SK-N-SH treated with all-trans-retinoic acid at 6 μM for 48 hours (cell line): ENCODE results near the gene LCLAT1.

ENCODE experiments used
- ATAC-seq: fragments of 200-7000 bp; cut with Tn5 transposase; 3 replicates; pipeline ENCODE4 v1.9.1; 2020; ENCODE audit warnings: mild to moderate bottlenecking, moderate library complexity
- ARNTL ChIP-seq: fragments of 450-650 bp; formaldehyde crosslinking; IDR thresholded peaks from 2 replicates; pipeline ENCODE4 v1.5.0; 2020; ENCODE audit warnings: low read depth, mild to moderate bottlenecking, moderate library complexity, borderline replicate concordance
- BACH2 ChIP-seq: fragments of 250-450 bp; sonication (Bioruptor Pico); IDR thresholded peaks from 2 replicates; pipeline ENCODE4 v1.9.0; 2021; ENCODE audit warnings: mild to moderate bottlenecking, borderline replicate concordance
- CSDC2 ChIP-seq: fragments of 250-450 bp; sonication (Bioruptor Pico); IDR thresholded peaks from 2 replicates; pipeline ENCODE4 v1.5.0; 2020; ENCODE audit warnings: mild to moderate bottlenecking, moderate library complexity
- ESRRG ChIP-seq: fragments of 250-450 bp; sonication (Bioruptor Pico); IDR thresholded peaks from 2 replicates; pipeline ENCODE4 v1.6.1; 2021; ENCODE audit warnings: mild to moderate bottlenecking
- ISL1 ChIP-seq: fragments of 250-450 bp; sonication (Bioruptor Pico); IDR thresholded peaks from 2 replicates; pipeline ENCODE4 v2.1.2; 2022; ENCODE audit warnings: mild to moderate bottlenecking, moderate library complexity
- OSR1 ChIP-seq: fragments of 250-450 bp; sonication (Bioruptor Pico); IDR thresholded peaks from 2 replicates; pipeline ENCODE4 v1.8.0; 2022; ENCODE audit warnings: moderate library complexity, mild to moderate bottlenecking, inconsistent platforms
- PPARA ChIP-seq: fragments of 250-450 bp; sonication (Bioruptor Pico); IDR thresholded peaks from 2 replicates; pipeline ENCODE4 v1.5.0; 2020; ENCODE audit warnings: mild to moderate bottlenecking, borderline replicate concordance
- RARB ChIP-seq: fragments of 250-450 bp; sonication (Bioruptor Pico); IDR thresholded peaks from 2 replicates; pipeline ENCODE4 v1.8.0; 2021; ENCODE audit warnings: mild to moderate bottlenecking, moderate library complexity
- SNAI2 ChIP-seq: fragments of 250-450 bp; sonication (Bioruptor Pico); IDR thresholded peaks from 2 replicates; pipeline ENCODE4 v1.5.0; 2020; ENCODE audit warnings: mild to moderate bottlenecking, moderate library complexity
- TCF4 ChIP-seq: fragments of 250-450 bp; sonication (Bioruptor Pico); IDR thresholded peaks from 2 replicates; pipeline ENCODE4 v1.8.0; 2021; ENCODE audit warnings: mild to moderate bottlenecking, moderate library complexity, borderline replicate concordance
- ZC3H10 ChIP-seq: fragments of 250-450 bp; sonication (Bioruptor Pico); IDR thresholded peaks from 2 replicates; pipeline ENCODE4 v1.5.1; 2021; ENCODE audit warnings: mild to moderate bottlenecking, moderate library complexity
- ZFP3 ChIP-seq: fragments of 250-450 bp; sonication (Bioruptor Pico); IDR thresholded peaks from 2 replicates; pipeline ENCODE4 v1.5.0; 2020; ENCODE audit warnings: mild to moderate bottlenecking, moderate library complexity
- ZFP30 ChIP-seq: fragments of 450-650 bp; formaldehyde crosslinking; IDR thresholded peaks from 2 replicates; pipeline ENCODE4 v1.5.0; 2022; ENCODE audit warnings: mild to moderate bottlenecking, moderate library complexity
- ZNF565 ChIP-seq: fragments of 450-650 bp; formaldehyde crosslinking; conservative IDR thresholded peaks from 2 replicates; pipeline ENCODE4 v1.5.0; 2020; ENCODE audit warnings: low read depth, mild to moderate bottlenecking, moderate library complexity
- ZNF70 ChIP-seq: fragments of 450-650 bp; formaldehyde crosslinking; IDR thresholded peaks from 2 replicates; pipeline ENCODE4 v1.5.0; 2020; ENCODE audit warnings: mild to moderate bottlenecking, moderate library complexity
- ZNF8 ChIP-seq: fragments of 450-650 bp; formaldehyde crosslinking; IDR thresholded peaks from 2 replicates; pipeline ENCODE4 v1.5.0; 2020; ENCODE audit warnings: mild to moderate bottlenecking, moderate library complexity
- TF ChIP-seq, protein P1 (sequence below): fragments of 250-450 bp; sonication (Bioruptor Pico); IDR thresholded peaks from 2 replicates; pipeline ENCODE4 v1.5.0; 2020; ENCODE audit warnings: mild to moderate bottlenecking, moderate library complexity
- TF ChIP-seq, protein P2 (sequence below): fragments of 250-450 bp; sonication (Bioruptor Pico); IDR thresholded peaks from 2 replicates; pipeline ENCODE4 v1.8.0; 2020; ENCODE audit warnings: mild to moderate bottlenecking, moderate library complexity, borderline replicate concordance
- TF ChIP-seq, protein P3 (sequence below): fragments of 250-450 bp; sonication (Bioruptor Pico); IDR thresholded peaks from 2 replicates; pipeline ENCODE4 v1.8.0; 2021; ENCODE audit warnings: low read depth, mild to moderate bottlenecking, moderate library complexity, borderline replicate concordance
- TF ChIP-seq, protein P4 (sequence below): fragments of 250-450 bp; sonication (Bioruptor Pico); IDR thresholded peaks from 2 replicates; pipeline ENCODE4 v1.5.1; 2020; ENCODE audit warnings: low read depth, mild to moderate bottlenecking, moderate library complexity

LCLAT1 gene

DNA sequence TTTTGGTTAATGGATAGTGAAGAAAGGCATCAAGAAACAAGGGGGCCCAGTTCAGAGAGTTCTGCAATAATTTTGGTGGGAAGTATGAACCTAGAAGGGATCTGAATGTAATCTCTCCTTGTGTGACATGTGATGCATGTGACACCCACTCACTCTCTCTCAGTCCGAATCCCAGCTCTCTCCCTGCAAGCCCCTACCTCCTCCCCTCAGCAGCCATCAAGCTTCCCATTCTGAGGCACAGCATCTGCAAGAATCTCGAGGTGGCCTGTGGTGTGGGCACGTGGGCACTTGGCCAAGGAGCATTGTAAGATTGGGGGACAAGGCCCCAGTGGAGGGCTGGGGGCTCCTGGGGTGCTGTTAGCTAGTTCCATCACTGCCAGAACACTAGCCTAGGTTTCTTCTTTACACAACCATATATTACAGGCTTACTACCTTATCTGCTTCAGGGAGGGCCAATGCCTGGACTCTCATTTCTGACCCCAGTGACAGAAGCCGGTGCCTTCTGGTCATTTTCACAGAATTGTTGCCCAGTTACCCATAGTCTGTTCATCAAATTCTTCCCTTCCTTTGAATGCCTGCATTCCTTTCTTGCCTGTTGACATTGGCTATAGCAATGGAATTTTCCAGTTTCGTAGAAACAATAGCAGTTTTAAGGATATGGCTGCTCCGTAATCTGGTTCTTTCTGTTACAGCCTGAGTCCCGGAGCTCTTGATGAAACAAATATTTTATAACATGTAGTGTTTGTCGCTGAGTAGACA lies 13.3 kb upstream of the LCLAT1 start:
- TF ChIP-seq, protein P1, sequence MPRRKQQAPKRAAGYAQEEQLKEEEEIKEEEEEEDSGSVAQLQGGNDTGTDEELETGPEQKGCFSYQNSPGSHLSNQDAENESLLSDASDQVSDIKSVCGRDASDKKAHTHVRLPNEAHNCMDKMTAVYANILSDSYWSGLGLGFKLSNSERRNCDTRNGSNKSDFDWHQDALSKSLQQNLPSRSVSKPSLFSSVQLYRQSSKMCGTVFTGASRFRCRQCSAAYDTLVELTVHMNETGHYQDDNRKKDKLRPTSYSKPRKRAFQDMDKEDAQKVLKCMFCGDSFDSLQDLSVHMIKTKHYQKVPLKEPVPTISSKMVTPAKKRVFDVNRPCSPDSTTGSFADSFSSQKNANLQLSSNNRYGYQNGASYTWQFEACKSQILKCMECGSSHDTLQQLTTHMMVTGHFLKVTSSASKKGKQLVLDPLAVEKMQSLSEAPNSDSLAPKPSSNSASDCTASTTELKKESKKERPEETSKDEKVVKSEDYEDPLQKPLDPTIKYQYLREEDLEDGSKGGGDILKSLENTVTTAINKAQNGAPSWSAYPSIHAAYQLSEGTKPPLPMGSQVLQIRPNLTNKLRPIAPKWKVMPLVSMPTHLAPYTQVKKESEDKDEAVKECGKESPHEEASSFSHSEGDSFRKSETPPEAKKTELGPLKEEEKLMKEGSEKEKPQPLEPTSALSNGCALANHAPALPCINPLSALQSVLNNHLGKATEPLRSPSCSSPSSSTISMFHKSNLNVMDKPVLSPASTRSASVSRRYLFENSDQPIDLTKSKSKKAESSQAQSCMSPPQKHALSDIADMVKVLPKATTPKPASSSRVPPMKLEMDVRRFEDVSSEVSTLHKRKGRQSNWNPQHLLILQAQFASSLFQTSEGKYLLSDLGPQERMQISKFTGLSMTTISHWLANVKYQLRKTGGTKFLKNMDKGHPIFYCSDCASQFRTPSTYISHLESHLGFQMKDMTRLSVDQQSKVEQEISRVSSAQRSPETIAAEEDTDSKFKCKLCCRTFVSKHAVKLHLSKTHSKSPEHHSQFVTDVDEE (CRISPR knock-in tag), result 0 out of 2 replicates have a peak, but pooled peaks have one; percentile 49
- TF ChIP-seq ISL1 (CRISPR knock-in tag) (peak; percentile 42; the same call in 1 of the 2 replicates), ZC3H10 (no peak), ZNF70 (no peak), SNAI2 (CRISPR knock-in tag) (no peak)
- peak; percentile 26; the same call in 2 of the 3 replicates for ATAC-seq

DNA sequence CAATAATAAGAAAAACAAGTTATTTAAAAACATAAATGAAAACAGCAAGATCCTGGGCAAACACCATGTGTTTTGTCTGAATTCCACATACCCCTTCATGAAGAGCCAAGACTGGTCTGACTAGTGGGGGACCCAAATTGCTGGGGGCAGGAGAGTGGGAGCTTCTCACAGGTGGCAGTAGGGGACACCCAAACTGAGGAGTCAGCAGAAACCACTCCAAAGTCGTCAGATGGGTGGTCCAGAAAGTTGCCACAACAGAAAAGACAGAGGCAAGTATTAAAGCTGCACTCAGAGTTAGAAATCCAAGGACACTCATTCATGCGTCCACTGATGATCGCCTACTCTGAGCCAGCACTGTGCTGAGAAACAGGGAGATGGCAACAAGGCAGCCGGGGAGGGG lies 12.3 kb upstream of the LCLAT1 start:
- no peak for TF ChIP-seq BACH2 (CRISPR knock-in tag)
- TF ChIP-seq RARB, result no peak
- no peak for TF ChIP-seq ARNTL (CRISPR knock-in tag)
- TF ChIP-seq PPARA (CRISPR knock-in tag), result no peak
- no peak for TF ChIP-seq TCF4
- TF ChIP-seq CSDC2, result no peak
- TF ChIP-seq ZNF8 (CRISPR knock-in tag), result no peak
- TF ChIP-seq, protein P2, sequence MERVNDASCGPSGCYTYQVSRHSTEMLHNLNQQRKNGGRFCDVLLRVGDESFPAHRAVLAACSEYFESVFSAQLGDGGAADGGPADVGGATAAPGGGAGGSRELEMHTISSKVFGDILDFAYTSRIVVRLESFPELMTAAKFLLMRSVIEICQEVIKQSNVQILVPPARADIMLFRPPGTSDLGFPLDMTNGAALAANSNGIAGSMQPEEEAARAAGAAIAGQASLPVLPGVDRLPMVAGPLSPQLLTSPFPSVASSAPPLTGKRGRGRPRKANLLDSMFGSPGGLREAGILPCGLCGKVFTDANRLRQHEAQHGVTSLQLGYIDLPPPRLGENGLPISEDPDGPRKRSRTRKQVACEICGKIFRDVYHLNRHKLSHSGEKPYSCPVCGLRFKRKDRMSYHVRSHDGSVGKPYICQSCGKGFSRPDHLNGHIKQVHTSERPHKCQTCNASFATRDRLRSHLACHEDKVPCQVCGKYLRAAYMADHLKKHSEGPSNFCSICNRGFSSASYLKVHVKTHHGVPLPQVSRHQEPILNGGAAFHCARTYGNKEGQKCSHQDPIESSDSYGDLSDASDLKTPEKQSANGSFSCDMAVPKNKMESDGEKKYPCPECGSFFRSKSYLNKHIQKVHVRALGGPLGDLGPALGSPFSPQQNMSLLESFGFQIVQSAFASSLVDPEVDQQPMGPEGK (CRISPR knock-in tag), result no peak
- no peak for TF ChIP-seq ZNF565
- TF ChIP-seq, protein P3, sequence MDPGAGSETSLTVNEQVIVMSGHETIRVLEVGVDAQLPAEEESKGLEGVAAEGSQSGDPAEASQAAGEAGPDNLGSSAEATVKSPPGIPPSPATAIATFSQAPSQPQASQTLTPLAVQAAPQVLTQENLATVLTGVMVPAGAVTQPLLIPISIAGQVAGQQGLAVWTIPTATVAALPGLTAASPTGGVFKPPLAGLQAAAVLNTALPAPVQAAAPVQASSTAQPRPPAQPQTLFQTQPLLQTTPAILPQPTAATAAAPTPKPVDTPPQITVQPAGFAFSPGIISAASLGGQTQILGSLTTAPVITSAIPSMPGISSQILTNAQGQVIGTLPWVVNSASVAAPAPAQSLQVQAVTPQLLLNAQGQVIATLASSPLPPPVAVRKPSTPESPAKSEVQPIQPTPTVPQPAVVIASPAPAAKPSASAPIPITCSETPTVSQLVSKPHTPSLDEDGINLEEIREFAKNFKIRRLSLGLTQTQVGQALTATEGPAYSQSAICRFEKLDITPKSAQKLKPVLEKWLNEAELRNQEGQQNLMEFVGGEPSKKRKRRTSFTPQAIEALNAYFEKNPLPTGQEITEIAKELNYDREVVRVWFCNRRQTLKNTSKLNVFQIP (CRISPR knock-in tag), result no peak
- no peak for TF ChIP-seq OSR1 (CRISPR knock-in tag)
- no peak for TF ChIP-seq ESRRG
- TF ChIP-seq SNAI2 (CRISPR knock-in tag), result no peak
- no peak for TF ChIP-seq ZC3H10
- TF ChIP-seq, protein P4, sequence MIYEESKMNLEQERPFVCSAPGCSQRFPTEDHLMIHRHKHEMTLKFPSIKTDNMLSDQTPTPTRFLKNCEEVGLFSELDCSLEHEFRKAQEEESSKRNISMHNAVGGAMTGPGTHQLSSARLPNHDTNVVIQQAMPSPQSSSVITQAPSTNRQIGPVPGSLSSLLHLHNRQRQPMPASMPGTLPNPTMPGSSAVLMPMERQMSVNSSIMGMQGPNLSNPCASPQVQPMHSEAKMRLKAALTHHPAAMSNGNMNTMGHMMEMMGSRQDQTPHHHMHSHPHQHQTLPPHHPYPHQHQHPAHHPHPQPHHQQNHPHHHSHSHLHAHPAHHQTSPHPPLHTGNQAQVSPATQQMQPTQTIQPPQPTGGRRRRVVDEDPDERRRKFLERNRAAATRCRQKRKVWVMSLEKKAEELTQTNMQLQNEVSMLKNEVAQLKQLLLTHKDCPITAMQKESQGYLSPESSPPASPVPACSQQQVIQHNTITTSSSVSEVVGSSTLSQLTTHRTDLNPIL (CRISPR knock-in tag), result no peak
- no peak for TF ChIP-seq ZFP30
- no peak for TF ChIP-seq ISL1 (CRISPR knock-in tag)
- TF ChIP-seq ZFP3 (CRISPR knock-in tag), result no peak
- TF ChIP-seq, protein P1 (CRISPR knock-in tag), result no peak
- no peak for ATAC-seq
